Caco-2 (cell line): ENCODE data around the gene SLC10A2. TPM values are rescaled to one million over a fixed set of nuclear protein-coding genes. Genes with fewer than 3 reads are reported as not detected.

ENCODE experiments used
- BruUV-seq: library from RNA; stranded (reverse); fragments of 400-500 nt; replicated peaks from 2 replicates; lab custom pipeline; 2021; lab: Mats Ljungman, UMichigan
- CTCF ChIA-PET: fragments of 300-600 bp; sonication (Branson Sonifier 250); formaldehyde crosslinking; loops from one replicate; lab custom pipeline; 2022; ENCODE audit warnings: antibody characterized with exemption; lab: Charles Lee
- POLR2A ChIA-PET: fragments of 300-600 bp; sonication (Branson Sonifier 250); formaldehyde crosslinking; loops from one replicate; lab custom pipeline; 2022; ENCODE audit warnings: antibody characterized with exemption; lab: Charles Lee
- DNase-seq, 2 experiments: peaks; one replicate each; pipeline versions ENCODE4 v3.0.0 to v3.0.0-alpha.2; 2020 to 2022
- H3K27me3 ChIP-seq: replicated peaks from 2 replicates; pipeline ENCODE4 v1.6.0; 2011; ENCODE audit warnings: low read length; ENCODE audit not compliant: control insufficient read depth, insufficient read depth
- H3K36me3 ChIP-seq: 2 replicates; pipeline ENCODE4 v1.5.1; 2011; ENCODE audit warnings: low read length; ENCODE audit not compliant: control insufficient read depth, insufficient read depth
- H3K4me1 ChIP-seq: fragments of 250-450 bp; sonication (Bioruptor Pico); 2 replicates; pipeline ENCODE4 v1.5.1; 2020; ENCODE audit warnings: mild to moderate bottlenecking
- H3K4me3 ChIP-seq: 2 replicates; pipeline ENCODE4 v1.5.1; 2011; ENCODE audit warnings: low read depth, mild to moderate bottlenecking, control low read depth, low read length
- H3K9me3 ChIP-seq: fragments of 250-450 bp; sonication (Bioruptor Pico); 2 replicates; pipeline ENCODE4 v1.5.1; 2020; ENCODE audit warnings: mild to moderate bottlenecking, moderate library complexity
- H3K27ac Mint-ChIP-seq: one replicate; pipeline ENCODE4 v1.8.0; 2022; ENCODE audit warnings: mixed read lengths; ENCODE audit not compliant: unreplicated experiment
- H3K27me3 Mint-ChIP-seq: one replicate; pipeline ENCODE4 v1.8.0; 2022; ENCODE audit warnings: mixed read lengths; ENCODE audit not compliant: insufficient read depth, unreplicated experiment
- H3K36me3 Mint-ChIP-seq: one replicate; pipeline ENCODE4 v1.8.0; 2022; ENCODE audit warnings: mild to moderate bottlenecking, mixed read lengths; ENCODE audit not compliant: insufficient read depth, unreplicated experiment
- H3K4me1 Mint-ChIP-seq: one replicate; pipeline ENCODE4 v1.8.0; 2022; ENCODE audit warnings: low read depth, mixed read lengths; ENCODE audit not compliant: unreplicated experiment
- H3K4me3 Mint-ChIP-seq: one replicate; pipeline ENCODE4 v1.8.0; 2022; ENCODE audit warnings: mild to moderate bottlenecking, moderate library complexity, mixed read lengths; ENCODE audit not compliant: unreplicated experiment
- H3K9me3 Mint-ChIP-seq: one replicate; pipeline ENCODE4 v1.8.0; 2022; ENCODE audit warnings: mixed read lengths; ENCODE audit not compliant: unreplicated experiment
- CTCF ChIP-seq, 2 experiments: fragments of 200-600 bp in 1 of 2; IDR thresholded peaks; 1 replicate in 1 of 2; 2 replicates in 1 of 2; pipeline versions ENCODE4 v1.5.1 to v1.8.0; 2011 to 2022; ENCODE audit warnings: antibody characterized with exemption in 1 of 2, control low read depth in 1 of 2, inconsistent platforms in 1 of 2, low read depth in 1 of 2, low read length in 1 of 2, mild to moderate bottlenecking in 1 of 2, moderate library complexity in 1 of 2; ENCODE audit not compliant: insufficient read depth in 1 of 2, severe bottlenecking in 1 of 2, unreplicated experiment in 1 of 2
- intact Hi-C: fragments of 100-400 bp; cut with micrococcal nuclease; formaldehyde crosslinking; loops from one replicate; pipeline ENCODE4 v1.10.0; 2022; ENCODE audit not compliant: unreplicated experiment
- total RNA-seq: library from RNA; stranded (reverse); gene quantifications from 2 replicates; pipeline ENCODE4 v1.2.3, GENCODE V29; 2022

The SLC10A2 gene
- total RNA-seq, 1 experiment from 2014 or later: not detected

- DNase-seq: no peak
- Histone ChIP-seq H3K9me3 (no peaks in the 10 kb centered on the region), H3K4me3 (no peak overlapping the region), H3K36me3 (no peaks in the 10 kb centered on the region), H3K4me1 (no peaks in the 10 kb centered on the region), H3K27me3 (no peaks in the 10 kb centered on the region)
- Mint-ChIP-seq H3K9me3 (no peaks in the 10 kb centered on the region), H3K27me3 (no peaks in the 10 kb centered on the region), H3K27ac (no peak overlapping the region), H3K4me1 (no peaks in the 10 kb centered on the region), H3K36me3 (no peaks in the 10 kb centered on the region), H3K4me3 (no peak overlapping the region)
- CTCF ChIA-PET: no interaction called here
- TF ChIP-seq CTCF (IDR thresholded peaks at IDR 0.05; ENCODE audit: insufficient read depth in 1 of 2, low read depth in 1 of 2, low read length in 1 of 2, severe bottlenecking in 1 of 2, unreplicated experiment in 1 of 2): no peak
- no TSS peak for BruUV-seq
- intact Hi-C loops: no loop called here
- POLR2A ChIA-PET: no interaction called here
Measured at GRCh38 chr13:103100830-103101229, 34.6 kb upstream of the SLC10A2 start.

- Mint-ChIP-seq H3K4me3 (no peak overlapping the region), H3K4me1 (no peaks in the 10 kb centered on the region), H3K9me3 (no peaks in the 10 kb centered on the region), H3K27me3 (no peaks in the 10 kb centered on the region), H3K27ac (no peak overlapping the region), H3K36me3 (no peaks in the 10 kb centered on the region)
- no peak for DNase-seq
- Histone ChIP-seq H3K9me3 (no peaks in the 10 kb centered on the region), H3K36me3 (no peaks in the 10 kb centered on the region), H3K4me1 (no peaks in the 10 kb centered on the region), H3K4me3 (no peak overlapping the region), H3K27me3 (no peaks in the 10 kb centered on the region)
- ChIA-PET POLR2A (no interaction called here), CTCF (no interaction called here)
- intact Hi-C loops: no loop called here
- no TSS peak for BruUV-seq
- no peak for TF ChIP-seq CTCF (IDR thresholded peaks at IDR 0.05; ENCODE audit: insufficient read depth in 1 of 2, low read depth in 1 of 2, low read length in 1 of 2, severe bottlenecking in 1 of 2, unreplicated experiment in 1 of 2)
Measured at GRCh38 chr13:103099722-103100293, 33.6 kb upstream of the SLC10A2 start.

- H3K27me3 ChIP-seq: no peaks in the 10 kb centered on the region
- DNase-seq: no peak
- CTCF ChIA-PET: no interaction called here
- Mint-ChIP-seq H3K4me3 (no peak overlapping the region), H3K27me3 (no peaks in the 10 kb centered on the region), H3K36me3 (no peaks in the 10 kb centered on the region), H3K4me1 (no peaks in the 10 kb centered on the region), H3K27ac (no peak overlapping the region), H3K9me3 (peaks cover 13% of the 10 kb centered on the region)
- POLR2A ChIA-PET: no interaction called here
- no peaks in the 10 kb centered on the region for H3K4me1 ChIP-seq
- peaks cover 10% of the 10 kb centered on the region; the same call in 1 of the 2 replicates for H3K9me3 ChIP-seq
- H3K36me3 ChIP-seq: no peaks in the 10 kb centered on the region
- BruUV-seq: no TSS peak
- H3K4me3 ChIP-seq: no peak overlapping the region
- intact Hi-C loops: no loop called here
- no peak for TF ChIP-seq CTCF (IDR thresholded peaks at IDR 0.05; ENCODE audit: insufficient read depth in 1 of 2, low read depth in 1 of 2, low read length in 1 of 2, severe bottlenecking in 1 of 2, unreplicated experiment in 1 of 2)
Measured at GRCh38 chr13:103098535-103098934, 32.3 kb upstream of the SLC10A2 start.
